HG03342 (cell line): Measurements from ENCODE around the gene TLR7.

Experiments
- ATAC-seq: cut with Tn5 transposase; IDR thresholded peaks from one replicate; pipeline ENCODE4 v1.9.1; 2021; ENCODE audit warnings: mild to moderate bottlenecking, moderate library complexity; ENCODE audit not compliant: unreplicated experiment

TLR7 gene

DNA sequence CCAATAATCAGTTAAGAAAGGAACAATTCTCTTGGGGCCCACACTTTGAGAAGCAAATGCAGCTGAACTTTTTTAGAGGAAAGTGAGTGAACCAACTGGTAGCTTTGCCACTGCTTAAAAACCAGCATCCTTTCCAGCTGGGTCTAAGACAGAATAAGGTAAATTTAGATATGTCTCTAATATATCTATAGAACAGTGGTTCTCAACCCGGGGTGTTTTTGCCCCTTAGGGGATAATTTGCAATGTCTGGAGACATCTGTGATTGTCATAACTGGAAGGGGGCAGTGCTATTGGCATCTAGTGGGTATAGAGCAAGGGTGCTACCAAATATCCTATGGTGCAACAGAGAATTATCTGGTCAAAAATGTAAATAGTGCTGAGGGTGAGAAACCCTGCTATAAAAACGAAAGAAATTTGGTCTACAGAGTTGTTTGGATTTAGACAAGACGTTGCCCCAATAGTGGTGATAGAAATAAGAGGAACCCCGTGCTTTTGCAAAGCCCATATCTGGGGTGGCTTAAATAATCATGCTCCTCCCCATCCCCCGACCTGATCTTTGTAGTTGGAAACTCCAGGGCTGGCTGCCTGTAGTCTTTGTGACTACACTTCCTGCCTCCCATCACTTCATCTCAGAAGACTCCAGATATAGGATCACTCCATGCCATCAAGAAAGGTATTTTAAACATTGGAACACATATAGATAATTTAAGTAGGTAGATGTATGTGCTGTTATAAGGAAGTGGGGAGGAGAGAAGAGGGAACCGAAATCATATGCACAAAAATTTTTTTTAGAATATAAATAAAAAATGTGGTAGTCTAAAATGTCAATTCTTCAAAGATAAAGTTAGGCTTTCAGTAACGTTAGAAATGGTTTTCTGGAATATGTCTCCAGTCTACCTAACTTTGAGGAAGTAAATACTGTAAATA is at the start of gene TLR7:
Gene TLR7 (plus strand): TSS at position 622 of the 927 bp plus-strand sequence. CDS start 507 bp downstream, outside the sequence.
- peak; percentile 40 for ATAC-seq

DNA sequence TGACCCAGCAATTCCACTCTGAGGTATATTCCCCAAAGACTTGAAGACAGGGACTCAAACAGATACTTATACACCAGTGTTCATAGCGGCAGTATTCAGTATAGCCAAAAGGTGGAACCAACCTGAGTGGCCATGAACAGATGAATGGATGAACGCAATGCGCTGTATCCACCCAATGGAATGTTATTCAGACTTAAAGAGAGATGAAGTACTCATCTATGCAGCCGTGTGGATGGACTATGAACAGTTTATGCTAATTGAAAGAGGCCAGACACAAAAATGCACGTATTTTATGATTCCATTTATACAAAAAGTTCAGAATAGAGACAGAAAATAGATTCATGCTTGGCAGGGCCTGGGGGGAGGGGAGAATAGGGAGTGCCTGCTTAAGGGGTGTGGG is 49.3 kb upstream of the TLR7 start:
- no peak for ATAC-seq

DNA sequence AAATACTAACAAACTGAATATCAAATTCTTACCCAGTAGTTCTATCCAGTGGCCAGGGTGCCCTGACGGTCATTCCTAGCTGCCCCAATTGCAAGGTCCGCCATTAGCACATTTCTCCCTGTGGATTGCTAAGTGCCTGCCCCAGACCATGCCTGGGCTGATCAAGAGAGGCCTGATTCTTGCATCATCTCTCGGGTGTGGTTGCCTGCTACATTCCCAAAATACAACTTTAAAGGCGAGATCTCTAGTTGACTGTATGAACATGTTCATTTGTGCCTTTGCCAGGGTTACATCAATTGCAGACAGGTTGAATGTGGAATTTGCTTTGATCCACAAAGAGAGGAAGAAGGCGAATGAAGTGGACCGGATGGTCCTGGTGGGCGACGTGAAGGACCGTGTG is 47.6 kb upstream of the TLR7 start:
- no peak for ATAC-seq

DNA sequence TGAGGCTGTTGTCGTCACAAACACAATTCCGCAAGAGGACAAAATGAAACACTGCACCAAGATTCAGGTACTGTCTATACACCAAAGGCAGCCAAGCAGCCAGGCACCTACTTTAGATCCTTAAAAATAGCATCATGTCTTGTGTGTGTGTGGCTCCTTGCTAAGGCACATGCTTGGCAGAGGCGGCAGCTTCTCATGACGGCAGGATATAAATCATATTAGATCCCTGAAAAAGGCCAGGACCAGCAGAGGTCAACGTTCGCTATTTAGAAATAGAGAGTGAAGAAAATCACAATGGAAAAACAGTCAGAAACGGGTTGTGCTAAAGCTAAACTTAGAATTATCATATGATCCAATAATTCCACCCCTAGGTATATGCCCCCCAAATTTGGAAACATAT is 46.1 kb upstream of the TLR7 start:
- no peak for ATAC-seq

DNA sequence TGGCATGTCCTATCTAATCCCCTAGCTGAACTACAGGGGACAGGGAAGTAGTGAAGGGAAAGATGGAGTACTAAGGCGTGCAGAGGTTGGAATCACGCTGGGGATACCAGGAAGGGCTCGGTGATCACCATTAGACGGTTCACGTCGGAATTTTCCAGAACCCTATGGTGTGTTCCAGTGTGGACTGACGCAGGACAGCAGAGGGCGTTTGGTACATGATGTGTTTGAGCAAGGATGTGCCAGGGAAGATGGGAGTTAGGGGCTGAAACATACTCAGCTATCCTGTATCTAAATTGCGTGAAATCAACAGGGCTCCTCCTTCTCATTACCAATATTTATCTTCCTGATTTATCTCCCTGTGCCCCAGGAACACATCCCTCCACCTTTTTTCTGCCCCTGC is 41.9 kb upstream of the TLR7 start:
- ATAC-seq: no peak

DNA sequence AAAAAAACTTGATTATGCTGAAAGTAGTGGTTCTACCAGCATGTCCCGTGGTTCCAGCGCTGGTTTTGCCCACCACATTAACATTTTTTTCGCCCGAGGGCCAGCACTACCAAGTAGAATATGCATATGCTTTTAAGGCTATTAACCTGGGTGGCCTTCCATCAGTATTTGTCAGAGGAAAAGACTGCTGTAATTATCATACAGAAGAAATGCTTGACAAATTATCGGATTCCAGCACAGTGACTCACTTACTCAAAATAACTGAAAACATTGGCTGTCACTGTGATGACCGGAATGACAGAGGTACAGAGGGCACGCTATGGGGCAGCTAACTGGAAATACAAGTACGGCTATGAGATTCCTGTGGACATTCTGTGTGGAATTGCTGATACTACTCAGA is 41.1 kb upstream of the TLR7 start:
- no peak for ATAC-seq

DNA sequence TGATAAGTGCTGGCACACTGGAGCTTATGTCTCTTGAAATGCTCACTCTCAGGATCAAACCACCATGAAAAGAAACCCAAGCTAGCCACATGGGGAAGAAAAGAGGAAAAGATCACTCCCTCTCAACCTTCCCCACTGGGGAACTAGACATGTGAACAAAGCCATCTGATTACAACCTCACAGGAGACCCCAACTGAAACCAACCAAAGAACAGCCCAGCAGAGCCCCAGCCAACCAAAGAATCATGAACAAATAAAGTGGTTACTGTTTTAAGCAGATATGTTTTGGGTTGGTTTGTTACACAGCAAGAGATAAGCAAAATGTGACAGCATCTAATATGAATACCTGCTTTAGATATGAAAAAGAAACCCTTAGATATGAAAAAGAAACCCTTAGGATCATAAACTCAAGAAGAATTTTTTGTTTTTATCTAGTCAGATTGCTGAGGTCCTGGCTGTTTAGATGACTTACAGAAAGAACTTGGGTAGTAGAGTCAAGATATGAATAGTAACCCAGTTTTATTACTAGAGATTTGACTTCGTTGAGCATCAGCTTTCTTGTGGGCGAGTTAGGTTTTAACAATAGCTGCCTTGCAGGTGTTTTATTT is 23.7 kb upstream of the TLR7 start:
- ATAC-seq: peak; percentile 2

DNA sequence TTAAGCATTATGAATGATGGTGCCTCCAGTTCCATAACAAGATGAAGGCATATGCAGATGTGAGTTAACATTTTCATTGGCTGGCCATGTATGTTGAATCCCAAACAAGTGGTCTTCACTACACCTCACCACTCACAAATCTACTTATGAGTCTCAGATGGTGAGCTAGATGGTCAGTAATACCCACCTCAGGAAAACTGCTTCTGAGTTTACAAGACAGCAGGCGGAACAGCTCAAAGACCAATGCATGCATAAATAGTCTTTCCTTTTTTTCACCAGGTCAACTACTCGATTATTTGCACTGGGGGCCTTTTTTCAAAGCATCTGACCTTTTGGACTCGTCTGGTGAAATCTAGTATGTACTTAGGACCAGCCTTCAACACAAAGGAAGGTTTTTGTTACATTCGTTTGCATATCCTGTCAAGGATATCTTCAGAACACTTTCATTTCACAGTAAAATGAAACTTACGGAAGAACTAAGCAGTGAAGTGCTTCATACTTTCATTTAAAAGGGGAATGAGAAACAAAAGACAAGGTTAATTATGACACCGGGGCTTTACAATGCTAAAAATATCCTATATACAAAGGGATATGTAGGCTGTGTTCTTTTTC is 23.1 kb upstream of the TLR7 start:
- peak; percentile 93 for ATAC-seq

DNA sequence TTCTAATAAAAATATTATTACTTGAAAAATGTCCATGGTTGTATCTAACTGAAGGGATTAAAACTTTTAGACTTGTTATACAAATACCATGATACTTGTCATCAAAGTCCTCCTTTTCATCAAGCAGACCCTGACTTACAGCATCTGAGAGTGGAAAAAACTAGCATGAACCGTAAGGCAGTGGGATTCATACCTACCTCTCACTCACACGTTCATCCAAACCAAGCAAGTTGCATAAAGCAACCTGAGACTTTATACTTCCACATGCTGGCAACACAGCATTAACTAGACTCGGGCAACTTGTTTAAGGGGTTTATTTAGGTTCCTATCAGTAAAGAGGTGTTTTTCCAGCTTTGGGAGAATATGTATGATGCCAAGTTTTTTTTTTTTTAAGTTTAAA is 22.6 kb upstream of the TLR7 start:
- peak; percentile 33 for ATAC-seq

DNA sequence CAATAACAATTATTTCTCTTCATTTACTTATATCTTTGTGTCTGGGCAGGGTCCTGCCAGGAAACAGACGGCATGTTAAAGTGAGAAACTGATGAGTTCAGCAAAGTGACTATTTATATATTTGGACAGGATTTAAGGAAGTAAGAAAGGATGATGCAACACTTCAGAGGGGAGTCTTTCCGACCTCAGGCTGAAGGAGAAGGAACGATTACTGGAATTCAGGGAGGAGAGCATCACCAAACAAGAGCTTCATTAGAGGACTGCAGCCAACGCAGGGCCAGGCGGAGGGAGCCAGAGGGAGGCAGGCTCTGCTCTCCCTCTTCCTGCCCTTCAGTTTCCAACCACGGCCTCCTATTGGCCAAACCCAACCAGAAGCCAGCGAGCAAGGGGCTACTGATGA is 1.5 kb upstream of the TLR7 start:
- no peak for ATAC-seq

DNA sequence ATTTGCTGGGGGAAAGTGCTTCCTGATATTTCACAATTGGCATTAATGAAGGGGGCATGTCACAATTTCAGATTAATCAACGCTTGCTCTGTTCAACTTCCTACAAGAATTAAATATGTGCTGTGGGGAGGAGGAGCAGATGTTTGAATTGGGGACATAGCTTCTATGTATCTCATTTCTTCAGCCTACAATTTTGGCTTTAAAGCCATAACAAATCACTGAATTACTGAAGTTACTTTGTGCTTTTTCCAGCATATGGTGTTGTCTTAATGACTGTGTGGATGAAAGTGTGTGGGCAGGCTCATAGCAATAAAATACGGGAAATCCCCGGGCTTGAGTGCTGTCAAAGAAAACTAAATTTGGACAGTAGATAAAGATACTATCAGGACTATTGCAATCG is 813 bp downstream of the TLR7 start:
- no peak for ATAC-seq

DNA sequence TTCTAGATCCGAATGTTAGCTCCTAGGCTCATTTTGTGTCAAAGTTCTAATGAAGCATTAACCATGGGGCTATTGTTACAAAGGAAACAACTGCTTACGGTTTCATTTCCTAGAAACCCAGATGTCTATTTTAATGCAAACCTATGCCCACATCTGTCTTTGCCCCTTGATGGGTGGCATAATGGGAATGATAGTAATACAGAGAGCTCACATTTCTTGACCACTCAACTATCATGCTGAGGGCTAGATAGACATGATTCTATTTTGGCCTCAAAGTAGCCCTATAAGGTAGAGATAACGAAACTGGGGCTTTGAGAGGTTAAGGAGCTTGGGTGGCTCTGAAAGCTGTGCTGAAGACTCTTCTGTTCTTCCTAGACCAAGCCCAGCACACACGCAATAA is 1.9 kb downstream of the TLR7 start:
- ATAC-seq: peak; percentile 48

DNA sequence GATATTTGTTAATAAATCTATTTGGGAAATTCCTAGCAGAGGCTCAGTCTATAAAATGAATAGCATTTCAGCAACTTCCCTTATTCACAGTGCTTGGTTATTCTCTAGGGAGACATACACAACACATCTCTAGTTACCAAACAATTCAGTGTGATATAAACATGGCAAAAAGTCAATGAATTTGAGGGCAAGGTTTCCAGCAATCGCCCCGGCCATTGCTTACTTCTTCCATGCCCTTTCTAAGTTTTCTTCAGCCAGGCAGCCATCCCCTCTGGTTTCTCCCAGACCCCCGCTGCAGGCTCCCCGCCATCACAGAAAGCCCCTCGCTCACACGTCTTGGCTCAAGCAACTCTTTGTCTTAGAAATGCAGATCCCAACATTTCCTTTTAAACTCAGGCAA is 4.4 kb downstream of the TLR7 start:
- ATAC-seq: no peak

DNA sequence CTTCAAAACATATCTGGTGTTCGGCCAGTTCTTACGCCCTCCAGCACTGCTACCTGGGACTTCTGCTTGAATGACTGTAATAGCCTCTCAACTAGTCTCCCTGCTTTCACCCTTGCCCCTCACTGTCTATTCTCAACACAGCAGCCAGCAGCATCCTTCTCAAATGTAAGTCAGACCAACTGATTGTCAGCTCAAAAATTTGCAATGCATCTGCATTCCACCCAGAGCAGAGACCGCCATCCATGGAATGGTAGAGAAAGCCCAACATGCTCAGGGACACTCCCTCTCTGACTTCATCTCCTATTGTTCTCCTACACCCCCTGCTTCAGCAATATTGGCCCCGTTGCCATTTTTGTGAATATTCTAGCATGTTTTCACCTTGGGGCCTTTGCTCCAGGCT is 5.9 kb downstream of the TLR7 start:
- ATAC-seq: no peak

DNA sequence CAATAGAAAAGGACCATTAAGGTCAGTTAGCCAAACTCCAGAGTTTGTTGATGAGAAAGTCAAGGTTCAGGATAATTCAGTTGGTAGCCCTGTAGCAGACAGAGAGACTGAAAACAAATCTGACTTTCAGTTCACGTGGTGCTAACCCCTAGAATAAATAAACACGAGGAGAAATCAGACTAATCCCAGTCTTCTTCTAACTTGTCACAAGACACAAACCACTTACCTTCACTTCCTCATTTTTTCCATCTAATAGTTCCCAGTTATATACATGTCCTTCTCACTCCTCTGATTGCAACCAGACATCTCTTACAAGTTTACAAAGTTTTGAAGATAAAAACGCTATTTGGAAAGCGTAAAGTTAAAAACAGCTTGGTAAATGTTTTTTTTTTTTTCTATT is 7.7 kb downstream of the TLR7 start:
- ATAC-seq: no peak

DNA sequence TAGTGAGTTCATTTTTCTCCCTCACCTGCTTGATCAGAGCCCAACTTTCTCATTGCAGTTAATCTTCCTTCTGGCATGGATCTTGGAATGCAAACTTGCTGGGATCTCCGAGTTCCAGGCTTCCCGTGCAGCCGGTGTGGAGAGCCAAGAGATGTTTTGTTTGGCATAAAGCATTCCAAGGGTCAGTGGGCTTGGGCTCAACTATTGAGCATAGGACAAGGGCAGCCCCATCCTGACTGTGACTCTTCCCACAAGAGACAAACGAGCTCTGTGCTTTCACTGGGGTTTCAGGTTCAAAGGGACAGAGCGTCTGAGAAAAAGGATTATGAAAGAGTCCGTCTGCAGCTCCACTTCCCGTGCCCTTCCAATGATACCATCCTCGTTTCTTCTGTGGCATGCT is 10.5 kb downstream of the TLR7 start:
- ATAC-seq: no peak

DNA sequence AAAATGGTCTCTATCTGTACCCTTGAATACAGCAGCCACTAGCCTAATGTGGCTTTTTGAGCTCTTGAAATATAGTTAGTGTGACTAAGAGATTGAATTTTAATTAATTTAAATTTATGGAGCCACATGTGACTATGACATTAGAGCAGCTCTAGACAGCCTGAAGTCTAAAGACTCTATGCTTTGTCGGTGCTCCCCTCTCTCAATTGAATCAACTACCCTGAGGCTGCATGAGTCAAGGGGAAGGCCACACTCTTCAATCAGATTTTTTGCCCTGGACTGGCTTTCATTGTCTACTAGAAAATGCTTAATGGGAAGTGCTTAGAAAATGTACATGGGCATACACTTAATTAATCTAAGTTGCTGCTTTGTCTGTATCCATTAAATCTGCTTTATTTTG is 11.7 kb downstream of the TLR7 start:
- ATAC-seq: no peak

DNA sequence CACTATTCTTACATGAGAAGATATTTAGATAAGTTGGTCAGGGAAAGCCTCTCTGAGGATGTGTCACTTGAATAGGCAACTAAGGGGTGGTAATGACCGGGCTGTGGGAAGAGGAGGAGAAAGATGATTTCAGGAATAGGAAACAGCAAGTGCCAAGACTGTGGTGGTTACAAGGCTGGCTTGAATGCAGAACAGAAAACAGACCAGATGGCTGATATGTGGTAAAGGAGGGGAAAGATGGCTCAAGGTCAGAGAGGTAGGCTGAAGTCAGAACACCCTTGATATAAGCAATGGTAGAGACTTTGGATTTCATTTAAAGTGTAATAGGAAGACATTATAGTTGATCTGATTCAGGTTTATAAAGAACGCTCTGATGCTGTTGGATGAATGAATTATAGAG is 15.0 kb downstream of the TLR7 start:
- no peak for ATAC-seq

DNA sequence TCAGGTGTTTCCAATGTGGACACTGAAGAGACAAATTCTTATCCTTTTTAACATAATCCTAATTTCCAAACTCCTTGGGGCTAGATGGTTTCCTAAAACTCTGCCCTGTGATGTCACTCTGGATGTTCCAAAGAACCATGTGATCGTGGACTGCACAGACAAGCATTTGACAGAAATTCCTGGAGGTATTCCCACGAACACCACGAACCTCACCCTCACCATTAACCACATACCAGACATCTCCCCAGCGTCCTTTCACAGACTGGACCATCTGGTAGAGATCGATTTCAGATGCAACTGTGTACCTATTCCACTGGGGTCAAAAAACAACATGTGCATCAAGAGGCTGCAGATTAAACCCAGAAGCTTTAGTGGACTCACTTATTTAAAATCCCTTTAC is 18.6 kb downstream of the TLR7 start:
- ATAC-seq: no peak

DNA sequence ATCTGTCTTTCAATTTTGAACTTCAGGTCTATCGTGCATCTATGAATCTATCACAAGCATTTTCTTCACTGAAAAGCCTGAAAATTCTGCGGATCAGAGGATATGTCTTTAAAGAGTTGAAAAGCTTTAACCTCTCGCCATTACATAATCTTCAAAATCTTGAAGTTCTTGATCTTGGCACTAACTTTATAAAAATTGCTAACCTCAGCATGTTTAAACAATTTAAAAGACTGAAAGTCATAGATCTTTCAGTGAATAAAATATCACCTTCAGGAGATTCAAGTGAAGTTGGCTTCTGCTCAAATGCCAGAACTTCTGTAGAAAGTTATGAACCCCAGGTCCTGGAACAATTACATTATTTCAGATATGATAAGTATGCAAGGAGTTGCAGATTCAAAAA is 19.7 kb downstream of the TLR7 start:
- ATAC-seq: no peak

DNA sequence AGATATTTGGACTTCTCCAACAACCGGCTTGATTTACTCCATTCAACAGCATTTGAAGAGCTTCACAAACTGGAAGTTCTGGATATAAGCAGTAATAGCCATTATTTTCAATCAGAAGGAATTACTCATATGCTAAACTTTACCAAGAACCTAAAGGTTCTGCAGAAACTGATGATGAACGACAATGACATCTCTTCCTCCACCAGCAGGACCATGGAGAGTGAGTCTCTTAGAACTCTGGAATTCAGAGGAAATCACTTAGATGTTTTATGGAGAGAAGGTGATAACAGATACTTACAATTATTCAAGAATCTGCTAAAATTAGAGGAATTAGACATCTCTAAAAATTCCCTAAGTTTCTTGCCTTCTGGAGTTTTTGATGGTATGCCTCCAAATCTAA is 20.3 kb downstream of the TLR7 start:
- no peak for ATAC-seq

DNA sequence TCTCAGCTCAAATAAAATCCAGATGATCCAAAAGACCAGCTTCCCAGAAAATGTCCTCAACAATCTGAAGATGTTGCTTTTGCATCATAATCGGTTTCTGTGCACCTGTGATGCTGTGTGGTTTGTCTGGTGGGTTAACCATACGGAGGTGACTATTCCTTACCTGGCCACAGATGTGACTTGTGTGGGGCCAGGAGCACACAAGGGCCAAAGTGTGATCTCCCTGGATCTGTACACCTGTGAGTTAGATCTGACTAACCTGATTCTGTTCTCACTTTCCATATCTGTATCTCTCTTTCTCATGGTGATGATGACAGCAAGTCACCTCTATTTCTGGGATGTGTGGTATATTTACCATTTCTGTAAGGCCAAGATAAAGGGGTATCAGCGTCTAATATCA is 20.9 kb downstream of the TLR7 start:
- ATAC-seq: no peak
